Pancreas (tissue), 10 donors: ENCODE data around the gene PRRC2B. TPM values are rescaled to one million over a fixed set of nuclear protein-coding genes. Genes with fewer than 3 reads are reported as not detected.

Source experiments
- ATAC-seq, 4 donors: fragments of 200-7000 bp; cut with Tn5 transposase; one replicate each; pipeline versions ENCODE4 v1.8.0 to v1.9.1; 2020; ENCODE audit warnings: mild to moderate bottlenecking in 4 of 4, moderate library complexity in 4 of 4
- DNase-seq, 6 donors: peaks; one replicate each; pipeline ENCODE4 v3.0.0-alpha.2; 2020
- FAIRE-seq: peaks from 2 replicates; lab custom pipeline; 2012; peaks lifted over from hg19 to GRCh38; lab: Jason Lieb, UNC
- H3K27ac ChIP-seq, 4 donors: fragments of 200-600 bp; sonication (generic); 1 replicate in 3 of 4; 2 replicates in 1 of 4; pipeline versions ENCODE4 v1.5.0 to v1.8.0; 2020
- H3K27me3 ChIP-seq, 4 donors: fragments of 200-600 bp; one replicate each; pipeline ENCODE4 v1.8.0; 2021
- H3K36me3 ChIP-seq, 3 donors: fragments of 200-600 bp; sonication (generic) in 1 of 3; one replicate each; pipeline versions ENCODE4 v1.5.0 to v1.8.0; 2020 to 2021
- H3K4me1 ChIP-seq, 3 donors: fragments of 200-600 bp; one replicate each; pipeline ENCODE4 v1.8.0; 2021
- H3K4me3 ChIP-seq, 4 donors: fragments of 200-600 bp; sonication (generic) in 2 of 4; one replicate each; pipeline versions ENCODE4 v1.5.0 to v1.8.0; 2020 to 2021
- H3K9me3 ChIP-seq, 4 donors: fragments of 200-600 bp; one replicate each; pipeline ENCODE4 v1.8.0; 2021
- WGBS, 2 donors: extraction: QIAGEN DNeasy Blood & Tissue Kit; methylation state at CpG; one replicate each; pipeline ENCODE4 v1.1.7; 2013; 5-methylcytosine and 5-hydroxymethylcytosine counted together
- intact Hi-C, 3 donors: fragments of 100-400 bp; cut with DNase I; formaldehyde crosslinking; loops; one replicate each; pipeline versions ENCODE4 v1.11.1 to v1.14.2; 2022
- polyA plus RNA-seq, 2 donors: library from polyadenylated mRNA; stranded (reverse); fragments of 200-250 nt; gene quantifications; one replicate each; pipeline ENCODE4 v1.2.3, GENCODE V29; 2013
- total RNA-seq, 6 donors: library from RNA; stranded (reverse); fragmentation: NEBNext Ultra II Directional in 4 of 6; extraction: Animal tissue kit (Norgen Biotek cat#: 25700) in 4 of 6; gene quantifications; one replicate each; pipeline versions ENCODE4 v1.2.1 to v1.2.4, GENCODE V29; 2021 to 2023
- TF ChIP-seq, protein P1 (sequence below), 4 donors: fragments of 200-600 bp; sonication (generic) in 3 of 4; IDR thresholded peaks; one replicate each; pipeline versions ENCODE4 v1.5.0 to v1.8.0; 2021; ENCODE audit warnings: antibody characterized with exemption in 4 of 4
- donor health status: healthy with polysubstance abuse.
- donor health status: DM: no; HTN: no; CAD: no; lungs with moderate emphysema.
- donor health status: DM: no; HTN: no; CAD: no.
- donor health status: control.
- donor health status: control.
- donor health status: Bipolar disorder and iron deficiency.
- donor health status: DM: yes; HTN: yes; CAD: no.
- donor health status: DM: no; HTN: no; CAD: no.
- donor health status: DM: no; HTN: no; CAD: no.
- donor health status: DM: yes; HTN: yes; CAD: no.

PRRC2B gene
- total and polyA plus RNA-seq, 8 donors = 44.8 to 132 (median 90.3) TPM

DNA sequence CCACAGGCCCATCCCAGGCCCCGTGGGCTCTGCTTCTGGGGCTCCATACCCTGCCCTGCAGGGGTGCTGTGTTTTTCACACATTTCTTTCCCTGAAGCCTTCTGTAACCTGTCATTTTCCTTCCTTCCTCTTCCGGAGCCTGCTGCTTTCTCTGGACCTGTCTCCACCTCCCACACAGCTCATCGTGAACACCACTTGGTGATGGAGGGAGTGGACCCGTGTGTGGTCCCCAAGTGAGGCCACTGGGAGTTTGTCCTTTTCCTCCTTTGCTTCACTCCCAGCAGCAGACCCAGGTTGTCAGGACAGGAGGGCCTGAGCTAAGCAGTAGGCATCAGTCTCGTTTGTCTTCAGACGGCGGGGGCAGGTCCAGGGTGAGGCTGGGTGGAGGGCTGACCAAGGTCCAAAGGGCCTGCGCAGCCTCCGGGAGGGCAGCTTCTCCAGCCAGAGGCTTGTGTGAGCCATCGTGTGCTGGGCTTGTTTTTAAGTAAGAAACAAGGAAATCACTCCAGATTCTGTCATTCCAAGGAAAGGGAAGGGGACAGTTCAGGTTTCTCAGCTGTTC, 103.0 kb downstream of the PRRC2B start:
- FAIRE-seq = no peak
- intact Hi-C loops = no loop called here
- WGBS, 2 donors = 88 to 93% methylated on average over 10 of the region's 10 CpGs

DNA sequence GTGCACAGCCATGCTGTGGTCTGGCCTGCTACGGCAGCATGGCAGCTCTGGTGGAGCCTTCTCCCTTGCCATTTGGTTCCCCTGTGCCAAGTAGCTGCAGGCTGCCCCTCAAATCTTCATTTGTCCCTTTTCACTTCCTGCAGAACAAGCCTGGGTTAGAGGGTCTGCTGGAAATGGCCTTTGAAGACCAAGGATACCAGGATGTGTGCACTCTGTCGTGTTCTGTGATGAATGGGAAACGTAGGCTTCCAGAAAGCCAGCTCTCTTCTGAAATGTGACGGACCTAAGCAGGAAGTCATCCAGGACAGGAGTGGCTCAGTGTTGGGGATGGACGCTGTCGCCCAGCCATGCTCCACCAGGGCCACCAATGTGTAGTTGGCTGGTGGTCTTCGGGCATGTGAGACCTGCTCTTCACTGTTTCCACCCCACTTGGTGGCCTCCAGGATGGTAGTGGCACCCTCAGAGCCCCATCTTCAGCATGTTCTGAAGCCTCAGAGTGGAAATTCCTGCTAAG, 105.4 kb downstream of the PRRC2B start:
- peaks cover under 1 to 40% (median 12%) of the 10 kb centered on the region in 3 donors for H3K36me3 ChIP-seq
- intact Hi-C loops = no loop called here
- H3K27me3 ChIP-seq = no peaks in the 10 kb centered on the region
- WGBS, 2 donors = 87 to 88% methylated on average over 7 of the region's 7 CpGs
- no peak for ATAC-seq
- H3K4me1 ChIP-seq = peaks cover 0 to 7% (median 4%) of the 10 kb centered on the region in 3 donors
- FAIRE-seq = no peak
- H3K9me3 ChIP-seq = no peaks in the 10 kb centered on the region
- H3K4me3 ChIP-seq = no peak overlapping the region
- no peak for DNase-seq
- no peak overlapping the region for H3K27ac ChIP-seq
- TF ChIP-seq, protein P1, sequence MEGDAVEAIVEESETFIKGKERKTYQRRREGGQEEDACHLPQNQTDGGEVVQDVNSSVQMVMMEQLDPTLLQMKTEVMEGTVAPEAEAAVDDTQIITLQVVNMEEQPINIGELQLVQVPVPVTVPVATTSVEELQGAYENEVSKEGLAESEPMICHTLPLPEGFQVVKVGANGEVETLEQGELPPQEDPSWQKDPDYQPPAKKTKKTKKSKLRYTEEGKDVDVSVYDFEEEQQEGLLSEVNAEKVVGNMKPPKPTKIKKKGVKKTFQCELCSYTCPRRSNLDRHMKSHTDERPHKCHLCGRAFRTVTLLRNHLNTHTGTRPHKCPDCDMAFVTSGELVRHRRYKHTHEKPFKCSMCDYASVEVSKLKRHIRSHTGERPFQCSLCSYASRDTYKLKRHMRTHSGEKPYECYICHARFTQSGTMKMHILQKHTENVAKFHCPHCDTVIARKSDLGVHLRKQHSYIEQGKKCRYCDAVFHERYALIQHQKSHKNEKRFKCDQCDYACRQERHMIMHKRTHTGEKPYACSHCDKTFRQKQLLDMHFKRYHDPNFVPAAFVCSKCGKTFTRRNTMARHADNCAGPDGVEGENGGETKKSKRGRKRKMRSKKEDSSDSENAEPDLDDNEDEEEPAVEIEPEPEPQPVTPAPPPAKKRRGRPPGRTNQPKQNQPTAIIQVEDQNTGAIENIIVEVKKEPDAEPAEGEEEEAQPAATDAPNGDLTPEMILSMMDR (IDR thresholded peaks at IDR 0.05) = no peak

More for the DNA sequence above, 103.0 kb downstream of the PRRC2B start:
- H3K36me3 ChIP-seq = peaks cover 7 to 64% (median 34%) of the 10 kb centered on the region in 3 donors
- H3K4me1 ChIP-seq = no peaks in the 10 kb centered on the region
- no peak overlapping the region for H3K27ac ChIP-seq
- DNase-seq (no peak), ATAC-seq (no peak)
- H3K27me3 ChIP-seq = no peaks in the 10 kb centered on the region
- no peaks in the 10 kb centered on the region for H3K9me3 ChIP-seq
- no peak overlapping the region for H3K4me3 ChIP-seq
- TF ChIP-seq, protein P1 (IDR thresholded peaks at IDR 0.05) = no peak

DNA sequence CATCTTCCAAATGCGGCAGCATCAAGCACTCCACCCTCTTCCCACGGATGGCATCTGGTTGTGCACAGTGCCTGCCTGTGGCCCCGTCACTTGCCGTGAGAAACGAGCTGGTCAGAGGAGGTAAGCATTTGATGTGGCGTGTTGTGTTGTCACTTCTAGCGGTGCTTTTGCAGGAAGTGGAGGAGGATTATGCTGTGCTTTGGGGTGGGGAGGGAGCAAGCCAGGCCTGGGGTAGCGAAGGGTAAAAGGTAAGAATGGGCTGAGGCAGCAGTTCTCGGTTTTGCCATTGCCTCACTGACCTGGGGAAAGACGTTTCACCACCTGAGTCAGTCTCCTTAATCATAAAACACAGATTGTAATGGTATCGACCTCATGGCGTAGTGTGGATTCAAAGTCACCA, 106.5 kb downstream of the PRRC2B start:
- Histone ChIP-seq H3K27me3 (no peaks in the 10 kb centered on the region), H3K4me3 (no peak overlapping the region), H3K4me1 (peaks cover 0 to 7% (median 5%) of the 10 kb centered on the region in 3 donors), H3K36me3 (peaks cover 0 to 34% (median 9%) of the 10 kb centered on the region in 3 donors), H3K27ac (no peak overlapping the region), H3K9me3 (no peaks in the 10 kb centered on the region)
- no peak for ATAC-seq
- FAIRE-seq = no peak
- intact Hi-C loops = no loop called here
- TF ChIP-seq, protein P1 (IDR thresholded peaks at IDR 0.05) = no peak
- WGBS, 2 donors = 68 to 72% methylated on average over 12 of the region's 12 CpGs
- DNase-seq = no peak

DNA sequence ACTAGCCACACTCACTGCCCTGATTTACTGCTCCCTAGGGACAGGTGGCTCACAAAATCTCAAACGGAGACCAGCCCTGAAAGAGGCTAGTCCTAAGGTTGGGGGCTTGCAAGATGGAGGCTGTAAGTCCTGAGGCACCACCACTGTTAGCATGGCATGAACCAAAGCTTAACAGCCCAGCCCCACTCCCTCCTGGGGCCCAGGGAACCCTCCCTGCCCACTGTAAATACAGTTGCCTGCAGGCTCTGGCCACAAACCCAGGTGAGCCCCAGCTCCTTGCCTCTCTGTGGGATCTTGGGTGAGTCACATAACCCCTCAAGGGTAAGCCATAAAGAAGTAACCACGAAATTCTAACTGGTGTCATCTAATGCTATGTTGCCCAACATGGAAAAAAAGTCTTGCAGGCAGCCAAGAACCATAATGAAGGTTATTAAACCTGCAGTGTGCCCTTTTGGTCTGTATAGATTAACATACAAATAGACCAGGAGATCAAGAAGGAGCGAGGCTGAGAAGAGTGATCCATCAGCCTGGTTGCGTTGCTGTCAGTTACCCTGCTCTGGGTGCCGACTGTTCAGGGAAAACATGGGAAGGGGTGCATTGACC, 107.2 kb downstream of the PRRC2B start:
- TF ChIP-seq, protein P1 (IDR thresholded peaks at IDR 0.05) = no peak
- no peak overlapping the region for H3K4me3 ChIP-seq
- H3K4me1 ChIP-seq = peaks cover 0 to 7% (median 5%) of the 10 kb centered on the region in 3 donors
- H3K27ac ChIP-seq = no peak overlapping the region
- no peaks in the 10 kb centered on the region for H3K9me3 ChIP-seq
- no peak for ATAC-seq
- FAIRE-seq = no peak
- no peak for DNase-seq
- intact Hi-C loops = no loop called here
- 47 to 50% methylated on average over 5 of the region's 5 CpGs for WGBS, 2 donors
- peaks cover 0 to 28% (median 8%) of the 10 kb centered on the region in 3 donors for H3K36me3 ChIP-seq
- H3K27me3 ChIP-seq = no peaks in the 10 kb centered on the region
